Measurements from ENCODE around the gene IL31RA.

DNA sequence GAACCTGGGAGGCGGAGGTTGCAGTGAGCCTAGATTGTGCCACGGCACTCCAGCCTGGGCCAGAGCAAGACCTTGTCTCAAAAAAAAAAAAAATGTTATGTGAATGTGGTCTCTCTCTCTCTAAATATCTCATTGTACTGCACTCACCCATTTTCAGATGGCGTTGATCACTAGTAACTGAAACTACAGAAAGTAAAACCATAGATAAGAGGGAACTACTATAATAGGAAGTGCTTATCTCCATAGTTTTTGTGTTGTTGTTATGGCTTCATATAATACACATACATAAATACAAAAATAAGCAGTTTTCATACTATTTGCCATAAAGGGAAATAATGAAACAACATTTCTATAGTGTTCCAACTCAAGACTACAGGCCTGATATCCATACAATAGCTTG lies 9.1 kb downstream of the IL31RA start:
- TF ChIP-seq, protein P1, sequence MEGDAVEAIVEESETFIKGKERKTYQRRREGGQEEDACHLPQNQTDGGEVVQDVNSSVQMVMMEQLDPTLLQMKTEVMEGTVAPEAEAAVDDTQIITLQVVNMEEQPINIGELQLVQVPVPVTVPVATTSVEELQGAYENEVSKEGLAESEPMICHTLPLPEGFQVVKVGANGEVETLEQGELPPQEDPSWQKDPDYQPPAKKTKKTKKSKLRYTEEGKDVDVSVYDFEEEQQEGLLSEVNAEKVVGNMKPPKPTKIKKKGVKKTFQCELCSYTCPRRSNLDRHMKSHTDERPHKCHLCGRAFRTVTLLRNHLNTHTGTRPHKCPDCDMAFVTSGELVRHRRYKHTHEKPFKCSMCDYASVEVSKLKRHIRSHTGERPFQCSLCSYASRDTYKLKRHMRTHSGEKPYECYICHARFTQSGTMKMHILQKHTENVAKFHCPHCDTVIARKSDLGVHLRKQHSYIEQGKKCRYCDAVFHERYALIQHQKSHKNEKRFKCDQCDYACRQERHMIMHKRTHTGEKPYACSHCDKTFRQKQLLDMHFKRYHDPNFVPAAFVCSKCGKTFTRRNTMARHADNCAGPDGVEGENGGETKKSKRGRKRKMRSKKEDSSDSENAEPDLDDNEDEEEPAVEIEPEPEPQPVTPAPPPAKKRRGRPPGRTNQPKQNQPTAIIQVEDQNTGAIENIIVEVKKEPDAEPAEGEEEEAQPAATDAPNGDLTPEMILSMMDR (IDR thresholded peaks at IDR 0.05) = no peak
- no peak for TF ChIP-seq POLR2AphosphoS5 (IDR thresholded peaks at IDR 0.05)
- TF ChIP-seq POLR2A (IDR thresholded peaks at IDR 0.05) = no peak
